ENCODE measurements around the gene DPP4. TPM values are rescaled to one million over a fixed set of nuclear protein-coding genes. Genes with fewer than 3 reads are reported as not detected.

DPP4 gene
- total and polyA plus RNA-seq, 2 of the 4 experiments (the other 2 are of a cell fraction), result 13.2 to 19.0 TPM

DNA sequence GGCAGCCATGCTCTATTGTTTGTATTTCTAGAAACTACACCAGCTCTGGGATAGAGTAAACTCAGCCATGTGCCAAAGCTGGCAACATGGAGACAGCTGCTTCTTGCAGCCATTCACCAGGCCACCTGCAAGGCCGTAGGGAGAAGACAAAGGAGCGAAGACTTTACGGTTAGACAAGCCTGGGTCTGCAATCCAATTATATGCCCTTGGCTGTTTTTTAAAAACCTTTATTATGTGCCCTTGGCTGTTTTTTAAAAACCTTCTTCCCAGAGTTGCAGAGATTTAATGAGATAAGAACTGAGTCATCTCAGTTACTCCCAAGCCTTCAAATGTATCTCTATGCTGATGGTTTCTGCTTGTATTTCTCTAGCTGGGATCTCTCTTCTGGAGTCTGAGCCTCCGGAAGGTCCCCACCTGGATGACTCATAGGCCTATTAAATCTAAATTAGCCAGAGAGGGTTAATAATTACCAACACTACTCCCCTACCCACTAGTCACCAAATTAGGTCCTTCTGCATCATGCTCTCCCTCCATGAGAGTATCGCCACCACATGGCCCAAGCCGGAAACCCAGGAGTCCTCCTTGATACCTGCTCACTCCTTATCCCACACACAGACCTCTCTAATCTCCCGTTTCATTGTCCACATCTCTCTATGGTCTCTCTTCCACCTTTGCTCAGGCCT is 17.5 kb upstream of the DPP4 start (continued):
- no peak for TF ChIP-seq NFE2L2 (IDR thresholded peaks at IDR 0.05; ENCODE audit: low read depth, low read length)

DNA sequence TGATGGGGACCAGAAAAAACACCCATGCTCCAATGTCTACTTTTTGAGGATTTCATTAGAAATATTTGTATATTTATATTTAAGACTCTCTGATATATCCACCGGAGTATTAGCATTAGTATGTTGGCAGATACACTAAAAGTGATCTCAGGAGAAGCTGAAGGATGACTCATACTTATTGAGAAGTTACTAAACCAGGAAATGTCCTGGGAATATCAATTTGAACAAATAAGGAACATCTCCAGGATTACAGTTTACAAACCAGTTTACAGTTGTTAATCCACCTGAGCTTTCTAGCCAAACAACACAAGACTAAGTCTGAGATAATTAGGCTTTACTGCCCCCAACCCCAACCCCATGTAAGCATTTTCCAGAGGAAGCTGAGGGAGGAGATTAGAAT is 16.1 kb upstream of the DPP4 start:
- ATAC-seq (ENCODE audit: low read depth) (no peak), DNase-seq (peak; percentile 71)
- Histone ChIP-seq H2BK20ac (ENCODE audit: low read depth, low read length) (peak overlapping the region; percentile 80), H3K36me3 (ENCODE audit: control insufficient read depth, insufficient read depth, low read length) (no peaks in the 10 kb centered on the region), H4K5ac (ENCODE audit: low read depth, low read length) (peak overlapping the region; percentile 2; the same call in 1 of the 2 replicates), H4K20me1 (ENCODE audit: insufficient read depth, low read length) (no peaks in the 10 kb centered on the region), H3K27ac (ENCODE audit: insufficient read depth, low read length) (no peak overlapping the region), H2BK15ac (ENCODE audit: low read depth, low read length) (peak overlapping the region; percentile 32; the same call in 1 of the 3 replicates), H3K4me2 (ENCODE audit: low read depth, low read length) (no peak overlapping the region), H2AK5ac (ENCODE audit: low read depth, low read length) (peak overlapping the region; percentile 22; the same call in 1 of the 2 replicates), H3K4me1 (ENCODE audit: control insufficient read depth, insufficient read depth, low read length) (peaks cover 17% of the 10 kb centered on the region), H2AK9ac (replicated peaks; ENCODE audit: low read depth, low read length, poor library complexity) (no peak overlapping the region), H2AFZ (replicated peaks; ENCODE audit: low read length, poor library complexity) (peak overlapping the region; percentile 40), H3K9ac (ENCODE audit: low read depth, low read length) (no peak overlapping the region), H3K18ac (ENCODE audit: low read depth, low read length) (peak overlapping the region; percentile 22; the same call in 1 of the 2 replicates), H3K79me1 (ENCODE audit: low read depth in 1 of 2, low read length in 2 of 2) (no peaks in the 10 kb centered on the region), H3K23ac (ENCODE audit: low read depth, low read length) (no peak overlapping the region), H3K14ac (replicated peaks; ENCODE audit: low read depth, low read length) (no peak overlapping the region), H3K9me3 (ENCODE audit: control insufficient read depth, insufficient read depth, low read length) (no peaks in the 10 kb centered on the region), H3K4me3 (ENCODE audit: insufficient read depth, low read depth, low read length) (no peak overlapping the region), H4K91ac (ENCODE audit: insufficient read depth, low read depth, low read length) (peak overlapping the region; percentile 74), H3K4ac (ENCODE audit: low read depth, low read length) (peak overlapping the region; percentile 77), H3K27me3 (ENCODE audit: control insufficient read depth, insufficient read depth, low read length) (no peaks in the 10 kb centered on the region), H2BK120ac (ENCODE audit: low read depth, low read length) (peak overlapping the region; percentile 86), H3K9me1 (ENCODE audit: insufficient read depth, low read length) (peaks cover 5% of the 10 kb centered on the region; the same call in 1 of the 2 replicates), H3K56ac (ENCODE audit: extremely low read depth, insufficient read depth, low read length) (no peak overlapping the region), H4K8ac (ENCODE audit: low read depth in 2 of 2, low read length in 2 of 2) (peak overlapping the region in 1 of 2 experiments; percentile 67; a peak in 2 of 4 replicates), H2BK5ac (ENCODE audit: low read depth, low read length, poor library complexity, severe bottlenecking) (no peak overlapping the region)
- no TSS peak for BruUV-seq (replicated peaks)
- ChIA-PET CTCF (interaction anchor here (0.6 kb wide), 1 partner anchor 545 kb away, joined by 3 read pairs; no protein-coding TSS in a partner anchor), POLR2A (ENCODE audit: unreplicated experiment) (no interaction called here)
- dilution Hi-C loops (cut with HindIII; ENCODE audit: low sequenced_read_pairs, unreplicated experiment), result no loop called here
- WGBS, 2 experiments (ENCODE audit: extremely low coverage in 2 of 2, insufficient read length in 1 of 2), result no CpG with 5 or more reads among the region's 1 CpG
- in situ Hi-C loops (cut with MboI; ENCODE audit: low sequenced_read_pairs), result no loop called here
- TF ChIP-seq ELK1 (IDR thresholded peaks at IDR 0.05; ENCODE audit: borderline replicate concordance, low read depth, low read length) (no peak), CHD1 (IDR thresholded peaks at IDR 0.05; ENCODE audit: low read depth, low read length) (no peak), POLR2A (IDR thresholded peaks at IDR 0.05; ENCODE audit: low read depth, low read length) (no peak), FOS (IDR thresholded peaks at IDR 0.05; ENCODE audit: low read depth, low read length) (peak; percentile 90), BHLHE40 (IDR thresholded peaks at IDR 0.05; ENCODE audit: low read depth, low read length) (peak; percentile 22; the same call in 1 of the 2 replicates), SMC3 (IDR thresholded peaks at IDR 0.05; ENCODE audit: low read depth, low read length) (no peak)
- intact Hi-C loops (cut with micrococcal nuclease), result no loop called here
